H9 (cell line): ENCODE measurements around the gene TBXAS1. TPM values are rescaled to one million over a fixed set of nuclear protein-coding genes. Genes with fewer than 3 reads are reported as not detected.

Experiments
- DNase-seq: peaks from one replicate; pipeline ENCODE4 v3.0.0-alpha.2; 2017
- H2AFZ ChIP-seq: one replicate; pipeline ENCODE4 v1.6.1; 2013; ENCODE audit warnings: mild to moderate bottlenecking, low read length, control low read depth, moderate library complexity
- H2AK5ac ChIP-seq: 2 replicates; pipeline ENCODE4 v1.6.1; 2013; ENCODE audit warnings: low read length, control low read depth, mixed read lengths; ENCODE audit not compliant: insufficient read length
- H2BK120ac ChIP-seq: one replicate; pipeline ENCODE4 v1.6.1; 2013; ENCODE audit warnings: low read depth, mild to moderate bottlenecking, low read length, control low read depth, inconsistent platforms; ENCODE audit not compliant: poor library complexity, severe bottlenecking
- H2BK12ac ChIP-seq: 2 replicates; pipeline ENCODE4 v1.6.1; 2013; ENCODE audit warnings: low read length, control low read depth, mixed read lengths, low read depth; ENCODE audit not compliant: insufficient read length
- H2BK15ac ChIP-seq: 2 replicates; pipeline ENCODE4 v1.6.1; 2013; ENCODE audit warnings: low read depth, low read length, control low read depth
- H2BK20ac ChIP-seq: one replicate; pipeline ENCODE4 v1.6.1; 2013; ENCODE audit warnings: low read depth, mild to moderate bottlenecking, low read length, control low read depth, inconsistent platforms; ENCODE audit not compliant: poor library complexity, severe bottlenecking
- H2BK5ac ChIP-seq: 2 replicates; pipeline ENCODE4 v1.6.1; 2013; ENCODE audit warnings: low read length, control low read depth, mixed read lengths; ENCODE audit not compliant: insufficient read length
- H3K14ac ChIP-seq: 2 replicates; pipeline ENCODE4 v1.6.1; 2013; ENCODE audit warnings: low read length, control low read depth; ENCODE audit not compliant: insufficient read depth
- H3K18ac ChIP-seq: 2 replicates; pipeline ENCODE4 v1.6.1; 2013; ENCODE audit warnings: low read depth, mild to moderate bottlenecking, mixed read lengths, low read length, control low read depth; ENCODE audit not compliant: insufficient read length
- H3K23ac ChIP-seq: 2 replicates; pipeline ENCODE4 v1.6.1; 2013; ENCODE audit warnings: low read length, control low read depth, mixed read lengths, low read depth; ENCODE audit not compliant: insufficient read length
- H3K23me2 ChIP-seq: 2 replicates; pipeline ENCODE4 v1.6.1; 2013; ENCODE audit warnings: low read depth, mild to moderate bottlenecking, mixed read lengths, low read length, control low read depth; ENCODE audit not compliant: insufficient read length, poor library complexity, severe bottlenecking
- H3K27ac ChIP-seq: 2 replicates; pipeline ENCODE4 v1.5.1; 2013; ENCODE audit warnings: low read length, control low read depth, mixed read lengths, low read depth; ENCODE audit not compliant: insufficient read length
- H3K27me3 ChIP-seq: 2 replicates; pipeline ENCODE4 v1.6.1; 2013; ENCODE audit warnings: low read length, control low read depth, inconsistent platforms; ENCODE audit not compliant: insufficient read depth
- H3K4ac ChIP-seq: 2 replicates; pipeline ENCODE4 v1.6.1; 2013; ENCODE audit warnings: low read depth, mild to moderate bottlenecking, control low read depth, inconsistent platforms, low read length, moderate library complexity
- H3K4me1 ChIP-seq: 2 replicates; pipeline ENCODE4 v1.6.1; 2013; ENCODE audit warnings: low read length, control low read depth, inconsistent platforms; ENCODE audit not compliant: insufficient read depth
- H3K4me2 ChIP-seq: 2 replicates; pipeline ENCODE4 v1.6.1; 2013; ENCODE audit warnings: low read length, control low read depth, mixed read lengths; ENCODE audit not compliant: insufficient read length, insufficient read depth
- H3K56ac ChIP-seq: 2 replicates; pipeline ENCODE4 v1.6.1; 2013; ENCODE audit warnings: low read depth, mild to moderate bottlenecking, mixed read lengths, low read length, control low read depth; ENCODE audit not compliant: insufficient read length
- H3K79me1 ChIP-seq: 2 replicates; pipeline ENCODE4 v1.6.1; 2013; ENCODE audit warnings: low read depth, mild to moderate bottlenecking, moderate library complexity, low read length, control low read depth, inconsistent platforms; ENCODE audit not compliant: insufficient read depth, poor library complexity, severe bottlenecking
- H3K79me2 ChIP-seq: 2 replicates; pipeline ENCODE4 v1.6.1; 2013; ENCODE audit warnings: low read length, control low read depth, inconsistent platforms; ENCODE audit not compliant: insufficient read depth
- H3K9ac ChIP-seq: 2 replicates; pipeline ENCODE4 v1.6.1; 2013; ENCODE audit warnings: low read length, control low read depth, mixed read lengths; ENCODE audit not compliant: insufficient read length; ENCODE audit errors: extremely low read depth
- H3K9me3 ChIP-seq: one replicate; pipeline ENCODE4 v1.6.1; 2013; ENCODE audit warnings: low read depth, low read length, inconsistent platforms; ENCODE audit not compliant: control insufficient read depth
- H3T11ph ChIP-seq: one replicate; pipeline ENCODE4 v1.6.1; 2013; ENCODE audit warnings: mild to moderate bottlenecking, low read length, control low read depth, inconsistent platforms
- H4K20me1 ChIP-seq: one replicate; pipeline ENCODE4 v1.6.1; 2013; ENCODE audit not compliant: control insufficient read depth, insufficient read length, insufficient read depth
- H4K5ac ChIP-seq: 2 replicates; pipeline ENCODE4 v1.6.1; 2013; ENCODE audit warnings: low read depth, mild to moderate bottlenecking, mixed read lengths, low read length, control low read depth; ENCODE audit not compliant: insufficient read length
- H4K8ac ChIP-seq: replicated peaks from 2 replicates; pipeline ENCODE4 v1.6.1; 2013; ENCODE audit warnings: low read length, control low read depth, mixed read lengths, low read depth; ENCODE audit not compliant: insufficient read length
- H4K91ac ChIP-seq: 2 replicates; pipeline ENCODE4 v1.6.1; 2013; ENCODE audit warnings: low read depth, mild to moderate bottlenecking, moderate library complexity, mixed read lengths, low read length, control low read depth; ENCODE audit not compliant: insufficient read length
- H3K27ac Mint-ChIP-seq, 3 experiments: 2 replicates in 2 of 3; 3 replicates in 1 of 3; pipeline ENCODE4 v1.8.0; 2020 to 2021; ENCODE audit warnings: mixed read lengths in 3 of 3, mild to moderate bottlenecking in 1 of 3, moderate library complexity in 1 of 3
- H3K27me3 Mint-ChIP-seq: 2 replicates; pipeline ENCODE4 v1.8.0; 2021; ENCODE audit warnings: low read depth, mild to moderate bottlenecking, moderate library complexity, mixed read lengths
- H3K36me3 Mint-ChIP-seq, 3 experiments: 2 replicates in 2 of 3; 3 replicates in 1 of 3; pipeline ENCODE4 v1.8.0; 2020 to 2021; ENCODE audit warnings: low read depth in 3 of 3, mixed read lengths in 3 of 3; ENCODE audit not compliant: insufficient read depth in 1 of 3
- H3K4me1 Mint-ChIP-seq, 2 experiments: 2 replicates each; pipeline ENCODE4 v1.8.0; 2020; ENCODE audit warnings: mixed read lengths in 2 of 2
- H3K4me3 Mint-ChIP-seq, 2 experiments: 2 replicates in 1 of 2; 3 replicates in 1 of 2; pipeline ENCODE4 v1.8.0; 2020 to 2021; ENCODE audit warnings: mild to moderate bottlenecking in 2 of 2, mixed read lengths in 2 of 2, moderate library complexity in 1 of 2
- H3K9me3 Mint-ChIP-seq, 2 experiments: 2 replicates in 1 of 2; 3 replicates in 1 of 2; pipeline ENCODE4 v1.8.0; 2020; ENCODE audit warnings: mild to moderate bottlenecking in 2 of 2, mixed read lengths in 2 of 2, moderate library complexity in 1 of 2
- CTCF ChIP-seq: fragments of 200-600 bp; sonication (generic); conservative IDR thresholded peaks from 3 replicates; pipeline ENCODE4 v1.8.0; 2021; ENCODE audit warnings: antibody characterized with exemption, mild to moderate bottlenecking
- WGBS: extraction: QIAGEN DNeasy Blood & Tissue Kit; methylation state at CpG from one replicate; pipeline ENCODE4 v1.1.7; 2013; ENCODE audit warnings: missing lambda C conversion rate, low lambda C conversion rate, mixed read lengths; ENCODE audit not compliant: insufficient read length; ENCODE audit errors: extremely low coverage; 5-methylcytosine and 5-hydroxymethylcytosine counted together
- total RNA-seq: library from RNA; stranded (reverse); gene quantifications from 2 replicates; pipeline ENCODE4 v1.2.1, GENCODE V29; 2021

Gene TBXAS1
- total RNA-seq, 1 experiment from 2014 or later: 0.39 TPM

- H3K9ac ChIP-seq: no peak overlapping the region
- no peaks in the 10 kb centered on the region for H3K79me1 ChIP-seq
- peaks cover 21 to 28% of the 10 kb centered on the region in 2 experiments for H3K4me1 Mint-ChIP-seq
- H3K27ac ChIP-seq: no peak overlapping the region
- no peaks in the 10 kb centered on the region for H3K36me3 Mint-ChIP-seq
- H3K4me2 ChIP-seq: no peak overlapping the region
- no peak overlapping the region for H4K8ac ChIP-seq
- H2BK120ac ChIP-seq: no peak overlapping the region
- H3K4me3 Mint-ChIP-seq: no peak overlapping the region
- no peak overlapping the region for H2BK12ac ChIP-seq
- no peak overlapping the region for H3T11ph ChIP-seq
- no peaks in the 10 kb centered on the region for H3K9me3 ChIP-seq
- no peak overlapping the region for H3K56ac ChIP-seq
- H3K18ac ChIP-seq: no peak overlapping the region
- no peak overlapping the region for H2AK5ac ChIP-seq
- no peaks in the 10 kb centered on the region; the same call in 1 of the 2 replicates for H3K27me3 Mint-ChIP-seq
- no peaks in the 10 kb centered on the region; the same call in 1 of the 2 replicates for H3K4me1 ChIP-seq
- H2BK15ac ChIP-seq: no peak overlapping the region
- H2BK20ac ChIP-seq: no peak overlapping the region
- H3K79me2 ChIP-seq: no peaks in the 10 kb centered on the region
- no peak overlapping the region for H4K91ac ChIP-seq
- H3K14ac ChIP-seq: no peak overlapping the region
- no peak for DNase-seq
- no peaks in the 10 kb centered on the region for H3K9me3 Mint-ChIP-seq
- no CpG with 5 or more reads among the region's 5 CpGs for WGBS
- no peaks in the 10 kb centered on the region for H4K20me1 ChIP-seq
- no peak overlapping the region for H2BK5ac ChIP-seq
- H3K4ac ChIP-seq: no peak overlapping the region
- no peak overlapping the region for H2AFZ ChIP-seq
- no peaks in the 10 kb centered on the region for H3K27me3 ChIP-seq
- no peak for TF ChIP-seq CTCF
- no peak overlapping the region for H4K5ac ChIP-seq
- H3K23ac ChIP-seq: no peak overlapping the region
- H3K27ac Mint-ChIP-seq: no peak overlapping the region
- no peaks in the 10 kb centered on the region for H3K23me2 ChIP-seq
Observed at GRCh38 chr7:139966949-139967348, 137.9 kb downstream of the TBXAS1 start.
